Hepatocyte (in vitro differentiated cells): ENCODE results near the gene LLGL1.

ENCODE experiments used
- CTCF ChIP-seq: fragments of 200-600 bp; sonication (generic); IDR thresholded peaks from 2 replicates; pipeline ENCODE4 v1.5.1; 2016; ENCODE audit warnings: antibody characterized with exemption, mild to moderate bottlenecking; ENCODE audit not compliant: poor library complexity
- EZH2 ChIP-seq: fragments of 200-600 bp; sonication (generic); IDR thresholded peaks from 2 replicates; pipeline ENCODE4 v1.6.1; 2016; ENCODE audit warnings: antibody characterized with exemption, mild to moderate bottlenecking, borderline replicate concordance
- EZH2phosphoT487 ChIP-seq: fragments of 200-600 bp; sonication (generic); IDR thresholded peaks from one replicate; pipeline ENCODE4 v1.6.1; 2018; ENCODE audit warnings: antibody characterized with exemption, mild to moderate bottlenecking, low read depth, moderate library complexity; ENCODE audit not compliant: unreplicated experiment, severe bottlenecking

DNA sequence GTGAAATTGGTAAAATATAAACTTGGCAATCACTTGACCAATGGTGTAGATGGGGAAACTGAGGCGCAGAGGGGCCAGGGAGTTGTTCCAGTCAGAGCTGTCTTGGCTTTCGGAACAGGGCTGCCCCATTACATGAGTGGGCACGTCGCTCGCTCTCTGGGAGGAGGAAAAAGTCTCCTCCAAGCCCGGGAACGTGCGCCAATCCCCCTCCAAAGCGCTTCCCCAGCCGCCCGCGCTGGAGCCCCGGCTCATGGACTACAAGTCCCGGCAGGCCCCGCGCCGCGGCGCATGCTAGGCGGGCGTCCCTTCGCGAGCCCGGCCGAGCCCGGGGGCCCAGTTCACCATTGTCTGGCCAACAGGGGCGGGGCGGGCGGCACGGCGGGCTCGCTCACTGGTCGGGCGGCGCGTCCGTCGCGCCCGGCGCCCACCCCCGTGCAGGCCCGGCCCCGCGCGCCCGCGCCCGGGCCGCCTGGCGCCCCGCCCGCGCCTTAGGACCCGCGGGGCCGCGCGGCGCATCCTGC is at the start of gene LLGL1:
- TF ChIP-seq CTCF (no peak), EZH2 (no peak), EZH2phosphoT487 (no peak)
